DOHH2 (cell line): Measurements from ENCODE around the gene SLC5A10.

Experiments
- H3F3A ChIP-seq: fragments of 200-600 bp; sonication (generic), shearing (Covaris generic); 2 replicates; pipeline ENCODE4 v1.6.0; 2016; ENCODE audit warnings: antibody characterized with exemption, mild to moderate bottlenecking; ENCODE audit not compliant: control insufficient read depth, insufficient read depth
- H3K27ac ChIP-seq: fragments of 200-600 bp; sonication (generic); 2 replicates; pipeline ENCODE4 v1.5.1; 2014; ENCODE audit warnings: low read depth, mild to moderate bottlenecking, low read length, moderate library complexity
- H3K27me3 ChIP-seq: fragments of 200-600 bp; sonication (generic); 2 replicates; pipeline ENCODE4 v1.6.1; 2014; ENCODE audit warnings: mild to moderate bottlenecking, low read length, mixed read lengths; ENCODE audit not compliant: control insufficient read depth
- H3K36me3 ChIP-seq: fragments of 200-600 bp; sonication (generic); 2 replicates; pipeline ENCODE4 v1.6.1; 2014; ENCODE audit warnings: mild to moderate bottlenecking, low read length, moderate library complexity, mixed read lengths; ENCODE audit not compliant: control insufficient read depth
- H3K4me1 ChIP-seq: fragments of 200-600 bp; sonication (generic); 2 replicates; pipeline ENCODE4 v1.6.1; 2014; ENCODE audit warnings: mild to moderate bottlenecking, low read length, mixed read lengths; ENCODE audit not compliant: control insufficient read depth
- H3K4me2 ChIP-seq: fragments of 200-600 bp; sonication (generic); 2 replicates; pipeline ENCODE4 v1.6.0; 2014; ENCODE audit warnings: mild to moderate bottlenecking, low read length, moderate library complexity
- H3K4me3 ChIP-seq: fragments of 200-600 bp; sonication (generic); 2 replicates; pipeline ENCODE4 v1.5.1; 2014; ENCODE audit warnings: mild to moderate bottlenecking, low read length, mixed read lengths
- H3K79me2 ChIP-seq: fragments of 200-600 bp; sonication (generic); 2 replicates; pipeline ENCODE4 v1.6.1; 2014; ENCODE audit warnings: mild to moderate bottlenecking, low read length, mixed read lengths; ENCODE audit not compliant: control insufficient read depth
- H3K9me2 ChIP-seq: fragments of 200-600 bp; sonication (generic); replicated peaks from 2 replicates; pipeline ENCODE4 v1.6.1; 2014; ENCODE audit warnings: mild to moderate bottlenecking, low read length, mixed read lengths; ENCODE audit not compliant: control insufficient read depth
- H3K9me3 ChIP-seq: fragments of 200-600 bp; sonication (generic); 2 replicates; pipeline ENCODE4 v1.6.1; 2014; ENCODE audit warnings: antibody characterized with exemption, low read length, mixed read lengths; ENCODE audit not compliant: control insufficient read depth, insufficient read depth
- H4K20me1 ChIP-seq: fragments of 200-600 bp; sonication (generic); 2 replicates; pipeline ENCODE4 v1.6.0; 2014; ENCODE audit warnings: low read depth, mild to moderate bottlenecking, antibody characterized with exemption, low read length, moderate library complexity; ENCODE audit not compliant: control insufficient read depth, insufficient read depth
- CTCF ChIP-seq: fragments of 200-600 bp; sonication (generic); IDR thresholded peaks from one replicate; pipeline ENCODE4 v1.5.1; 2014; ENCODE audit warnings: antibody characterized with exemption, mild to moderate bottlenecking, low read depth, low read length; ENCODE audit not compliant: poor library complexity, severe bottlenecking
- EZH2phosphoT487 ChIP-seq: fragments of 200-600 bp; sonication (generic); IDR thresholded peaks from 2 replicates; pipeline ENCODE4 v1.6.1; 2017; ENCODE audit warnings: borderline replicate concordance, mild to moderate bottlenecking, antibody characterized with exemption, low read length, moderate library complexity, mixed read lengths

SLC5A10 gene

DNA sequence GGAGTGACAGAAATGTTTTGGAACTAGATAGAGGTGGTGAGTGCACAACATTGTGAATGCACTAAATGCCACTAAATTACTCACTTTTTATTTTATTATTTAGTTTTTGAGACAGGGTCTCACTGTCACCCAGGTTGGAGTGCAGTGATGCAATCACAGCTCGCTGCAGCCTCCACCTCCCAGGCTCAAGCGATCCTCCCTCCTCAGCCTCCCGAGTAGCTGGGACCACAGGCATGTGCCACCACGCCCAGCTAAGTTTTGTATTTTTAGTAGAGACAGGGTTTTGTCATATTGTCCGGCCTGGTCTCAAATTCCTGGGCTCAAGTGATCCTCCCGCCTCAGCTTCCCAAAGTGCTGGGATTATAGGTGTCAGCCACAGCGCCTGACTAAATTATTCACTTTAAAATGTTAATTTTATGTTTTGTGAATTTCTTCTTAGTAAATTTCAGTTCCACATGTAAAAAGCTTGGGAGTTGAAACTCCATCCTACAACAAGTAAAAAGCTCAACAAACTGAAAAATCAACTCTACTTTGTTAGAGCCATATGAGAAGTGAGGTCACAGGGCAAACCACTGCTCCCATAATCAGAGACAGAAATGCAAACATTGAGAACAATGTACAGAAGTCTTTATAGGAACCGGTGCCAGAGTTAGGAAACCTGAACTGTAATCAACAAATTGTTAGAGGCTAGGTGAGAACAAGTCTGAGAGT is 13.8 kb upstream of the SLC5A10 start:
- Histone ChIP-seq H3K9me2 (no peaks in the 10 kb centered on the region), H3K4me1 (peaks cover 9% of the 10 kb centered on the region), H3K36me3 (no peaks in the 10 kb centered on the region), H3F3A (peaks cover 15% of the 10 kb centered on the region), H3K79me2 (no peaks in the 10 kb centered on the region), H3K4me2 (no peak overlapping the region), H3K27me3 (no peaks in the 10 kb centered on the region), H3K4me3 (no peak overlapping the region), H3K9me3 (no peaks in the 10 kb centered on the region), H4K20me1 (no peaks in the 10 kb centered on the region), H3K27ac (no peak overlapping the region)
- TF ChIP-seq EZH2phosphoT487 = no peak
- no peak for TF ChIP-seq CTCF

DNA sequence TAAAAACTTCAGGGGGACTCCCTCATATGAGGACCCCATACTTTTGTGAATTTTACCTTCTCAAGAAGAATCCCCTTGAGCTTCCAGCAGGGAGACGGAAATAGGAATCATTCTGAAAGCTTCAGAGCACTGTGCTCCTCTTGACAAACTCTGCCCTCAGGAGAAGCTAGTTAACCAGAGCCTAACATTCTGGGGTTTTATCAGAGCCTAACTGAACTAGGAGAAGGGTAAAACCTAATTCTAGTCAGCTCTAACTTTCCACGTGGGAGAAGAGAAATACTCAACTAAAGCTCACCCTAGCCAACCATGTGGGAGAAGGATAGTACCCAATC is 13.3 kb upstream of the SLC5A10 start:
- TF ChIP-seq EZH2phosphoT487 (no peak), CTCF (no peak)
- Histone ChIP-seq H3K27ac (no peak overlapping the region), H4K20me1 (no peaks in the 10 kb centered on the region), H3K4me1 (peaks cover 4% of the 10 kb centered on the region; the same call in 1 of the 2 replicates), H3K36me3 (no peaks in the 10 kb centered on the region), H3K4me3 (no peak overlapping the region), H3K9me2 (no peaks in the 10 kb centered on the region), H3K4me2 (no peak overlapping the region), H3F3A (peaks cover 12% of the 10 kb centered on the region), H3K79me2 (no peaks in the 10 kb centered on the region), H3K9me3 (no peaks in the 10 kb centered on the region), H3K27me3 (no peaks in the 10 kb centered on the region)

- peak overlapping the region; percentile 65 for H3K4me2 ChIP-seq
- no peaks in the 10 kb centered on the region for H3K9me3 ChIP-seq
- peak overlapping the region; percentile 38 for H3K27ac ChIP-seq
- 0 out of 2 replicates have a peak, but pooled peaks cover 5% of the 10 kb centered on the region for H3F3A ChIP-seq
- no peaks in the 10 kb centered on the region for H3K9me2 ChIP-seq
- 0 out of 2 replicates have a peak, but pooled peaks cover 4% of the 10 kb centered on the region for H3K27me3 ChIP-seq
- no peak for TF ChIP-seq CTCF
- TF ChIP-seq EZH2phosphoT487 = no peak
- peak overlapping the region; percentile 47 for H3K4me3 ChIP-seq
- H3K4me1 ChIP-seq = peaks cover 28% of the 10 kb centered on the region
- no peaks in the 10 kb centered on the region for H3K79me2 ChIP-seq
- no peaks in the 10 kb centered on the region for H4K20me1 ChIP-seq
- H3K36me3 ChIP-seq = no peaks in the 10 kb centered on the region
These were observed 7.3 kb upstream of the SLC5A10 start for GRCh38 chr17:18944646-18945045.
